Uterus (tissue), 4 donors: Measurements from ENCODE around the gene GALNT9. TPM values are rescaled to one million over a fixed set of nuclear protein-coding genes. Genes with fewer than 3 reads are reported as not detected.

ENCODE experiments used
- DNase-seq, 2 donors: peaks; one replicate each; pipeline ENCODE4 v3.0.0-alpha.2; 2019 to 2020
- H3K27ac ChIP-seq, 2 donors: fragments of 200-600 bp; sonication (generic); 1 replicate in 1 of 2; 2 replicates in 1 of 2; pipeline ENCODE4 v1.5.1; 2016 to 2018
- H3K27me3 ChIP-seq, 2 donors: fragments of 200-600 bp; sonication (generic); one replicate each; pipeline ENCODE4 v1.5.1; 2018 to 2019; ENCODE audit warnings: control low read depth in 1 of 2
- H3K36me3 ChIP-seq, 2 donors: fragments of 200-600 bp; sonication (generic); one replicate each; pipeline ENCODE4 v1.5.1; 2019; ENCODE audit warnings: control low read depth in 1 of 2
- H3K4me1 ChIP-seq, 2 donors: fragments of 200-600 bp; sonication (generic); one replicate each; pipeline ENCODE4 v1.5.1; 2018 to 2019; ENCODE audit warnings: control low read depth in 1 of 2
- H3K4me3 ChIP-seq, 2 donors: fragments of 200-600 bp; sonication (generic); 1 replicate in 1 of 2; 2 replicates in 1 of 2; pipeline ENCODE4 v1.5.1; 2018 to 2019; ENCODE audit warnings: mild to moderate bottlenecking in 1 of 2
- H3K9me3 ChIP-seq, 2 donors: fragments of 200-600 bp; sonication (generic); one replicate each; pipeline ENCODE4 v1.5.1; 2019; ENCODE audit warnings: control low read depth in 1 of 2
- POLR2A ChIP-seq, 2 donors: fragments of 450-650 bp; IDR thresholded peaks; one replicate each; pipeline ENCODE4 v1.6.1; 2016; ENCODE audit warnings: antibody characterized with exemption in 2 of 2, mild to moderate bottlenecking in 1 of 2, moderate library complexity in 1 of 2
- intact Hi-C: fragments of 100-400 bp; cut with DNase I; formaldehyde crosslinking; loops from one replicate; pipeline ENCODE4 v1.15.1; 2023; ENCODE audit warnings: low total_unique reads
- total RNA-seq, 4 donors: library from RNA; depleted of rRNA in 3 of 4; stranded (reverse); fragments of >200 nt in 3 of 4; gene quantifications; one replicate each; pipeline versions ENCODE4 v1.1.0 to v1.2.4, GENCODE V29; 2014 to 2023
- TF ChIP-seq, protein P1 (sequence below), 4 experiments: fragments of 200-600 bp in 2 of 4; fragments of 450-650 bp in 2 of 4; sonication (generic) in 2 of 4; IDR thresholded peaks; one replicate each; pipeline ENCODE4 v1.5.1; 2016 to 2019; ENCODE audit warnings: antibody characterized with exemption in 4 of 4, mild to moderate bottlenecking in 2 of 4, moderate library complexity in 1 of 4
- donor health status: DM: yes; HTN: yes; CAD: no.

GALNT9 gene
- total RNA-seq, 4 donors from 2014 or later, result 1.5 to 4.3 TPM; not detected in 2

DNA sequence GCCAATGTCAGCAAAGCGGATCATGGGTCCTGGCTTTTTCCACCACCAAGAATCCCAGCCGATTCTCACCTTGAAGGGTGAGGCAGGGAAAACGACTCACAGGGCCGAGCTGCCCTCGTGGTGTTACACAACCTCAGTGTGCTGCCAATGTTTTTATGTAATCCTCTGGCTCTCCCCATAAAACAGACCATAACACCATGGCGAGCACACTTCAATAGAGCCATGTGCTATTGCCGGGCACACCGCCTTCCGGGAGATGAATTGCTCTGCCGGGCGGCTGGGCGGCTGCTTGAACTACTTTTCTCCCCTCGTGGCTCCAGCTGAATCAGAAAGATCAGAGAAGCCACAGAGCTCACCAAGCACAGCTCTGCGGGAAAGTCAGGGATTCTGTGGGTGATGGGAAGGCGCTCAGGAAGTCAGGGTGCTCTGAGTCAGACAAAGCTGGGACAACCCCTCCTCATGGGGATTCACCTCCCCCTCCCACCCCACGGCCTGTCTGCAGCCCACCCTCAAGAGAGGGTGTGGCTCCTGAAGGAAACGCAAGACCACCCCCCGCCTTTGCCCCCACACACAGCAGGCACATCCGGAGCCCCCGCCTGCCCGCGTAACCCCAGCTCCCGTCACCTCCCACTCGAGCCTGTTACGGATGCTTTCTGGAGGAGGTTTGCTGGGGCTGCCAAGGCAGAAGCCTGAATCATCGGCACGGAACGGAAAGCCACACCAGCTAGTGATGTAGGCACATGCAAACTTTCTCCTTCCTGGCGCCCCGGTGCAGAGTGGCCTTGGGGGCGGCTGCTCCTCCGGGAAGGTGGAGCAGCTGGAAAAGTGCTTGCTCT is 1.8 kb downstream of the GALNT9 start:
- DNase-seq, result peak; percentile 62 to 66
- peaks cover 7 to 22% of the 10 kb centered on the region in 2 donors for H3K27me3 ChIP-seq
- H3K4me1 ChIP-seq, result peaks cover 0 to 18% of the 10 kb centered on the region in 2 donors
- TF ChIP-seq POLR2A (IDR thresholded peaks at IDR 0.05), result no peak
- TF ChIP-seq, protein P1, sequence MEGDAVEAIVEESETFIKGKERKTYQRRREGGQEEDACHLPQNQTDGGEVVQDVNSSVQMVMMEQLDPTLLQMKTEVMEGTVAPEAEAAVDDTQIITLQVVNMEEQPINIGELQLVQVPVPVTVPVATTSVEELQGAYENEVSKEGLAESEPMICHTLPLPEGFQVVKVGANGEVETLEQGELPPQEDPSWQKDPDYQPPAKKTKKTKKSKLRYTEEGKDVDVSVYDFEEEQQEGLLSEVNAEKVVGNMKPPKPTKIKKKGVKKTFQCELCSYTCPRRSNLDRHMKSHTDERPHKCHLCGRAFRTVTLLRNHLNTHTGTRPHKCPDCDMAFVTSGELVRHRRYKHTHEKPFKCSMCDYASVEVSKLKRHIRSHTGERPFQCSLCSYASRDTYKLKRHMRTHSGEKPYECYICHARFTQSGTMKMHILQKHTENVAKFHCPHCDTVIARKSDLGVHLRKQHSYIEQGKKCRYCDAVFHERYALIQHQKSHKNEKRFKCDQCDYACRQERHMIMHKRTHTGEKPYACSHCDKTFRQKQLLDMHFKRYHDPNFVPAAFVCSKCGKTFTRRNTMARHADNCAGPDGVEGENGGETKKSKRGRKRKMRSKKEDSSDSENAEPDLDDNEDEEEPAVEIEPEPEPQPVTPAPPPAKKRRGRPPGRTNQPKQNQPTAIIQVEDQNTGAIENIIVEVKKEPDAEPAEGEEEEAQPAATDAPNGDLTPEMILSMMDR (IDR thresholded peaks at IDR 0.05), result no peak
- H3K27ac ChIP-seq, result peak overlapping the region; percentile 55 to 63
- H3K36me3 ChIP-seq, result no peaks in the 10 kb centered on the region
- H3K9me3 ChIP-seq, result no peaks in the 10 kb centered on the region
- intact Hi-C loops, result no loop called here
- peak overlapping the region in 1 of 2 donors; percentile 11 for H3K4me3 ChIP-seq

DNA sequence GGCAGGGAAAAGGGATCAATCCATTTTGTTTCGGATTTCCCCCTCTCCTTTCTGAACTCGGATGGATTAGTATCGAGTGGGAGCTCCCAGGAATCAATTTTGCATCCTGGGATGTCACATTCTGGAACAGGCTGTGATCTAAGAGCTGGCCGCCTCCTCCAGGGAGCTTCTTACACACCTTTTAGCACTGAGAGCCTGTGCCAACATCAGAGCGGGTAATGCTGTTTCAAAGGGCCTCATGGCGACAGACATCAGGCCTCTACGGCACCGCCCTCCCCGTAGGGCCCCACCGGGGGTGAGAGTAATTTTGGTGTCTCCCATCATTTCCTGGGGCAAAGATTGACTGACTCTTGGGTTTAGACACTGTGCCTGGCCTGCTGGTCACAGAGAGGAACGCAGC is 2.7 kb downstream of the GALNT9 start:
- H3K36me3 ChIP-seq, result no peaks in the 10 kb centered on the region
- H3K9me3 ChIP-seq, result no peaks in the 10 kb centered on the region
- no peak for DNase-seq
- peak overlapping the region; percentile 7 to 63 for H3K27ac ChIP-seq
- H3K4me1 ChIP-seq, result peaks cover 0 to 18% of the 10 kb centered on the region in 2 donors
- intact Hi-C loops, result no loop called here
- TF ChIP-seq, protein P1 (IDR thresholded peaks at IDR 0.05), result no peak
- TF ChIP-seq POLR2A (IDR thresholded peaks at IDR 0.05), result no peak
- peaks cover 7 to 14% of the 10 kb centered on the region in 2 donors for H3K27me3 ChIP-seq
- no peak overlapping the region for H3K4me3 ChIP-seq

DNA sequence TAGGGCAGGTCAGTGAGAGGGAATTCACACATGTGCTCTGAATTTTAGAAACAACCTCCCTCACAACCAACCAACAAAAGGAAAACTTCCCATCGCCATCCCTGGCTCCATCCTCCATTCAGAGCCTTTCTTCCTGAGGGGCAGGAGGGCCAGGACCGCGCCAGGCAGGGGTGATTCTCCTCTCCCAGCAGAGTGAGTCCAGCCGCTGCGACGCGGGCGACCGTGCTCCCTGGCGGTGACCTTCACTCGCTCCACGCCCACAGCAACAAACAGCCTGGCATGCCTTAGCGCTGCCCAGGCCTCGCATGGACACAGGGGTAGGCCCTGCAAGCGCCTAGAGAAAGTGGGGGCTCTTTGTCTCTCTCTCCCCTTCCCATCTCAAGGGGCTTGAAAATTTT is 3.7 kb downstream of the GALNT9 start:
- Histone ChIP-seq H3K27ac (no peak overlapping the region), H3K4me3 (no peak overlapping the region), H3K36me3 (no peaks in the 10 kb centered on the region), H3K27me3 (peaks cover 7% of the 10 kb centered on the region in 2 donors), H3K4me1 (peaks cover 0 to 18% of the 10 kb centered on the region in 2 donors), H3K9me3 (no peaks in the 10 kb centered on the region)
- intact Hi-C loops, result no loop called here
- no peak for DNase-seq
- no peak for TF ChIP-seq POLR2A (IDR thresholded peaks at IDR 0.05)
- TF ChIP-seq, protein P1 (IDR thresholded peaks at IDR 0.05), result no peak

DNA sequence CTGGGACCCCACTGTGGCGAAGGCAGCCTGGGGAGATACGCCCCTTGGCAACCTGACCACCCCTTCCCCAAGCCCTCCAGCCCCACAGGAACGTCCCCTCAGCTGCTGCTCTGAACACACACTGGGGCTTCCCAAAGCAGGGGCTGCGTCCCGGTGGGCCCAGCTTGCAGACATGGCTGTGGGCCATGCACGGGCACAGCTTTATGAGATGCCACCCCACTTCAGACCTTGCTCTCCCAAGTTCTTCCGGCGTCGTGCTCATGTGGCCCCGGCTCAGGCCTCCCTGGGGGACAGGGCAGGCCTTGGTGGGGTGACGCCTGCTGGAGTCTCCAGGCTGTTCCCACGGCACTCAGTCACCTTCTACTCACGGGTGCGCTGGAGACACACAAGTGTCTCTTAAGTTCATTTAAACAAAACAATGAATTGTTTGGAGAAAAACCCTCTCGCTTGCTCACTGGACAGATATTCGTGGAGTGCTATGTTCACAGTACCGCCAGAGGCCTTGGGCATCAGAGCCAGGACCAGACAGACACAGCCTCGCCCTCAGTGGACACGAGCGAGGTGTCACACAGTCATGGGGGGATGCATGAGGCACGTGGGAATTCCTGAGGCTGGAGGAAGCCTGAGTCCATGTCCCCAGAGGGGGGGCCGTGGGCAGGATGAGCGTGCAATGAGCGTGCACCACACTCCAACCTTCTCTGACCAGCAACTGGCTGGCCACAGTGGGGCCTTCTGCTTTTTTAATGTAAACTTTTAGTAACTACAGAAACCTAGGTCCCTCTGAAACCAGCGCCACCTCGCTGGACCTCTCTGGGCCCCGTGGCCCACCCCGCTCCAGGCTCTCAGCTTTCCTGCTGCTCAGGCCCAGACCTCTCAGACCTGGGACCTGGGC is 4.3 kb downstream of the GALNT9 start:
- no peak for TF ChIP-seq POLR2A (IDR thresholded peaks at IDR 0.05)
- TF ChIP-seq, protein P1 (IDR thresholded peaks at IDR 0.05), result no peak
- Histone ChIP-seq H3K36me3 (no peaks in the 10 kb centered on the region), H3K4me1 (peaks cover 0 to 18% of the 10 kb centered on the region in 2 donors), H3K27ac (no peak overlapping the region), H3K4me3 (no peak overlapping the region), H3K9me3 (no peaks in the 10 kb centered on the region), H3K27me3 (peaks cover 4 to 7% of the 10 kb centered on the region in 2 donors)
- no peak for DNase-seq
- intact Hi-C loops, result no loop called here
